NCI-H526 treated with DMSO at 0.1 percent for 48 hours (cell line): ENCODE measurements around the gene PTPRN2.

Experiments used
- DNase-seq: peaks from one replicate; lab custom pipeline; 2025; lab: John Stamatoyannopoulos, UW

Gene PTPRN2

GRCh38 chr7:157813741-157814661, 773.6 kb downstream of the PTPRN2 start:
- DNase-seq = no peak

GRCh38 chr7:157813053-157813452, 774.6 kb downstream of the PTPRN2 start:
- DNase-seq = no peak

GRCh38 chr7:157811946-157812345, 775.7 kb downstream of the PTPRN2 start:
- no peak for DNase-seq

- no peak for DNase-seq
Observed at GRCh38 chr7:157809863-157810851, 777.5 kb downstream of the PTPRN2 start.

- DNase-seq = no peak
Observed at GRCh38 chr7:157809154-157809862, 778.3 kb downstream of the PTPRN2 start.

GRCh38 chr7:157808042-157808441, 779.6 kb downstream of the PTPRN2 start:
- DNase-seq = no peak

GRCh38 chr7:157807510-157807909, 780.1 kb downstream of the PTPRN2 start:
- no peak for DNase-seq

- no peak for DNase-seq
Observed at GRCh38 chr7:157806711-157807110, 780.9 kb downstream of the PTPRN2 start.

GRCh38 chr7:157805713-157806112, 781.9 kb downstream of the PTPRN2 start:
- DNase-seq = no peak

- DNase-seq = no peak
Observed at GRCh38 chr7:157803906-157804305, 783.7 kb downstream of the PTPRN2 start.

- no peak for DNase-seq
Observed at GRCh38 chr7:157801971-157802675, 785.5 kb downstream of the PTPRN2 start.

GRCh38 chr7:157801113-157801512, 786.5 kb downstream of the PTPRN2 start:
- no peak for DNase-seq

- DNase-seq = no peak
Observed at GRCh38 chr7:157800281-157800680, 787.3 kb downstream of the PTPRN2 start.

- no peak for DNase-seq
Observed at GRCh38 chr7:157799076-157799685, 788.4 kb downstream of the PTPRN2 start.

- DNase-seq = no peak
Observed at GRCh38 chr7:157797361-157797760, 790.3 kb downstream of the PTPRN2 start.

- no peak for DNase-seq
Observed at GRCh38 chr7:157796846-157797245, 790.8 kb downstream of the PTPRN2 start.

GRCh38 chr7:157795643-157796042, 792.0 kb downstream of the PTPRN2 start:
- no peak for DNase-seq

GRCh38 chr7:157795199-157795598, 792.4 kb downstream of the PTPRN2 start:
- no peak for DNase-seq

- no peak for DNase-seq
Observed at GRCh38 chr7:157794746-157795065, 792.9 kb downstream of the PTPRN2 start.

GRCh38 chr7:157793973-157794745, 793.5 kb downstream of the PTPRN2 start:
- DNase-seq = peak; percentile 43

GRCh38 chr7:157793087-157793353, 794.6 kb downstream of the PTPRN2 start:
- DNase-seq = no peak
